ENCODE measurements around the gene TIE1. TPM values are rescaled to one million over a fixed set of nuclear protein-coding genes. Genes with fewer than 3 reads are reported as not detected.

The TIE1 gene
- total and polyA plus RNA-seq, 2 donors (not counting 3 experiments of a cell fraction or from before 2014, with no cell fraction given) = 531 to 620 TPM

DNA sequence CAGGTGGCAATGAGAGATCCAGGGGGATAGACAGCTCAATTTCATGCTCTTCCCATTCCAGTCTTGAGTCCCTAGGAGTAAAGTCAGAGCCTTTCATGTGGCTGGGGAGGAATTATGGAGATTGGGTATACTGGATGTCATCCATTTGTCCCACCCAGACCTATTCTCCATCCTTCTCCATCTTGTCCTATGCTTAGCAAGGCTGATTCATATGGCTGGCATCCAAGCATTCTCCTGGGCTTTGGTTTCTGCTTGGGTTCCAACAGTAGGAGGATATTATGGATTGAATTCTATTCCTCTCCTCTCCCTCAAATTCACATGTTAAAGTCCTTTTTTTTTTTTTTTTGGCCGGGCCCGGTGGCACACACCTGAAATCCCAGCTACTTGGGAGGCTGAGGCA lies 54.2 kb downstream of the TIE1 start:
- H3K27ac ChIP-seq (ENCODE audit: insufficient read depth, low read depth, low read length) = no peak overlapping the region
- no peaks in the 10 kb centered on the region for H4K20me1 ChIP-seq (replicated peaks; ENCODE audit: control insufficient read depth, extremely low read depth, insufficient read depth, low read length)
- H3K4me1 ChIP-seq (ENCODE audit: control insufficient read depth, extremely low read depth, insufficient read depth, low read length) = peaks cover 15% of the 10 kb centered on the region
- DNase-seq (ENCODE audit: low read depth, low spot score) (no peak), FAIRE-seq (no peak)
- no peak overlapping the region for H2AFZ ChIP-seq (ENCODE audit: low read depth, low read length)
- no peak overlapping the region for H3K4me2 ChIP-seq (ENCODE audit: insufficient read depth, low read length)
- dilution Hi-C loops (cut with MboI; ENCODE audit: extremely low pct_ligation_motif_present, low sequenced_read_pairs) (no loop called here), intact Hi-C loops (cut with micrococcal nuclease) (no loop called here)
- no peaks in the 10 kb centered on the region for H3K9me3 ChIP-seq (replicated peaks; ENCODE audit: control insufficient read depth, insufficient read depth, low read length)
- ChIA-PET POLR2A (no interaction called here), CTCF (no interaction called here)
- TF ChIP-seq FOS (IDR thresholded peaks at IDR 0.05; ENCODE audit: borderline replicate concordance, insufficient read depth, low read length) (no peak), MYC (IDR thresholded peaks at IDR 0.05; ENCODE audit: low read depth, low read length) (no peak), POLR2A (IDR thresholded peaks at IDR 0.05; ENCODE audit: low read depth, low read length) (no peak), GATA2 (IDR thresholded peaks at IDR 0.05; ENCODE audit: insufficient read depth, insufficient read length, low read depth, low read length) (no peak), EZH2 (IDR thresholded peaks at IDR 0.05; ENCODE audit: borderline replicate concordance, low read depth, low read length, severe bottlenecking) (no peak)
- TF ChIP-seq, protein P1, sequence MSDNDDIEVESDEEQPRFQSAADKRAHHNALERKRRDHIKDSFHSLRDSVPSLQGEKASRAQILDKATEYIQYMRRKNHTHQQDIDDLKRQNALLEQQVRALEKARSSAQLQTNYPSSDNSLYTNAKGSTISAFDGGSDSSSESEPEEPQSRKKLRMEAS (IDR thresholded peaks at IDR 0.05; ENCODE audit: insufficient read depth, insufficient read length) = no peak
- TF ChIP-seq, protein P2, sequence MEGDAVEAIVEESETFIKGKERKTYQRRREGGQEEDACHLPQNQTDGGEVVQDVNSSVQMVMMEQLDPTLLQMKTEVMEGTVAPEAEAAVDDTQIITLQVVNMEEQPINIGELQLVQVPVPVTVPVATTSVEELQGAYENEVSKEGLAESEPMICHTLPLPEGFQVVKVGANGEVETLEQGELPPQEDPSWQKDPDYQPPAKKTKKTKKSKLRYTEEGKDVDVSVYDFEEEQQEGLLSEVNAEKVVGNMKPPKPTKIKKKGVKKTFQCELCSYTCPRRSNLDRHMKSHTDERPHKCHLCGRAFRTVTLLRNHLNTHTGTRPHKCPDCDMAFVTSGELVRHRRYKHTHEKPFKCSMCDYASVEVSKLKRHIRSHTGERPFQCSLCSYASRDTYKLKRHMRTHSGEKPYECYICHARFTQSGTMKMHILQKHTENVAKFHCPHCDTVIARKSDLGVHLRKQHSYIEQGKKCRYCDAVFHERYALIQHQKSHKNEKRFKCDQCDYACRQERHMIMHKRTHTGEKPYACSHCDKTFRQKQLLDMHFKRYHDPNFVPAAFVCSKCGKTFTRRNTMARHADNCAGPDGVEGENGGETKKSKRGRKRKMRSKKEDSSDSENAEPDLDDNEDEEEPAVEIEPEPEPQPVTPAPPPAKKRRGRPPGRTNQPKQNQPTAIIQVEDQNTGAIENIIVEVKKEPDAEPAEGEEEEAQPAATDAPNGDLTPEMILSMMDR (IDR thresholded peaks at IDR 0.05; ENCODE audit: extremely low read depth in 1 of 2, insufficient read depth in 1 of 2, low read depth in 1 of 2, low read length in 2 of 2) = no peak
- H3K9me1 ChIP-seq (replicated peaks; ENCODE audit: control insufficient read depth, extremely low read depth, insufficient read depth, low read length) = no peaks in the 10 kb centered on the region
- peaks cover 11% of the 10 kb centered on the region for H3K79me2 ChIP-seq (ENCODE audit: control insufficient read depth, insufficient read depth, low read length)
- no peaks in the 10 kb centered on the region for H3K27me3 ChIP-seq (ENCODE audit: control insufficient read depth in 2 of 2, insufficient read depth in 2 of 2, low read length in 2 of 2)
- BruUV-seq (replicated peaks) = no TSS peak
- H3K9ac ChIP-seq (replicated peaks; ENCODE audit: extremely low read depth, insufficient read depth, low read length) = no peak overlapping the region
- no peak overlapping the region for H3K4me3 ChIP-seq (replicated peaks in 1 of 3; ENCODE audit: insufficient read depth in 1 of 3, low read depth in 1 of 3, low read length in 3 of 3)
- peaks cover 0 to 1% of the 10 kb centered on the region in 2 experiments for H3K36me3 ChIP-seq (ENCODE audit: control insufficient read depth in 2 of 2, extremely low read depth in 1 of 2, insufficient read depth in 2 of 2, low read length in 2 of 2)
